K562 (cell line): Measurements from ENCODE around the gene F2RL1. TPM values are rescaled to one million over a fixed set of nuclear protein-coding genes. Genes with fewer than 3 reads are reported as not detected.

Experiments used
- ATAC-seq: fragments of 200-7000 bp; cut with Tn5 transposase; 3 replicates; pipeline ENCODE4 v1.9.1; 2020; ENCODE audit warnings: moderate library complexity
- BruUV-seq: library from RNA; stranded (reverse); fragments of 400-500 nt; replicated peaks from 2 replicates; lab custom pipeline; 2021; lab: Mats Ljungman, UMichigan
- CTCF ChIA-PET: fragments of 300-600 bp; formaldehyde crosslinking; extraction: SDS; loops from one replicate; lab custom pipeline; 2021; ENCODE audit warnings: low intra/inter-chr PET ratio; lab: Yijun Ruan, JAX
- POLR2A ChIA-PET: fragments of 300-600, 350-650 bp; sonication (Branson Sonifier 250); formaldehyde crosslinking; extraction: SDS; loops from one replicate; lab custom pipeline; 2021; ENCODE audit warnings: antibody characterized with exemption, inconsistent platforms; lab: Yijun Ruan, JAX
- DNase-seq, 4 experiments: peaks; one replicate each; pipeline versions ENCODE4 v3.0.0 to v3.0.0-alpha.2; 2011 to 2018; ENCODE audit warnings: low spot score in 3 of 4, mixed read lengths in 3 of 4; ENCODE audit errors: extremely low read depth in 1 of 4
- FAIRE-seq: peaks from 2 replicates; lab custom pipeline; 2011; peaks lifted over from hg19 to GRCh38; lab: Jason Lieb, UNC
- H2AFZ ChIP-seq: 2 replicates; pipeline ENCODE4 v1.6.0; 2011; ENCODE audit warnings: low read depth, low read length, control low read depth, inconsistent platforms
- H3K27ac ChIP-seq: fragments of 200-600 bp; 3 replicates; pipeline ENCODE4 v1.8.0; 2011; ENCODE audit warnings: low read depth, mild to moderate bottlenecking, control low read depth, inconsistent platforms, low read length, moderate library complexity, mixed read lengths; ENCODE audit errors: extremely low read depth
- H3K27me3 ChIP-seq, 2 experiments: fragments of 300-600 bp in 1 of 2; 2 replicates in 1 of 2; 3 replicates in 1 of 2; pipeline versions ENCODE4 v1.6.0 to v1.8.0; 2011; ENCODE audit warnings: inconsistent platforms in 2 of 2, low read length in 2 of 2, mild to moderate bottlenecking in 1 of 2, mixed read lengths in 1 of 2, moderate library complexity in 1 of 2; ENCODE audit not compliant: control insufficient read depth in 2 of 2, insufficient read depth in 2 of 2
- H3K36me3 ChIP-seq: fragments of 300-600 bp; 3 replicates; pipeline ENCODE4 v1.8.0; 2011; ENCODE audit warnings: mild to moderate bottlenecking, low read length, inconsistent platforms; ENCODE audit not compliant: control insufficient read depth, insufficient read depth
- H3K4me1 ChIP-seq, 2 experiments: fragments of 200-600 bp in 1 of 2; replicated peaks in 1 of 2; 2 replicates in 1 of 2; 3 replicates in 1 of 2; pipeline versions ENCODE4 v1.5.1 to v1.8.0; 2011; ENCODE audit warnings: inconsistent platforms in 2 of 2, low read length in 2 of 2, mild to moderate bottlenecking in 1 of 2, mixed read lengths in 1 of 2, moderate library complexity in 1 of 2; ENCODE audit not compliant: control insufficient read depth in 2 of 2, insufficient read depth in 2 of 2
- H3K4me2 ChIP-seq: 2 replicates; pipeline ENCODE4 v1.6.1; 2011; ENCODE audit warnings: low read length, control low read depth, inconsistent platforms, mixed read lengths; ENCODE audit not compliant: insufficient read depth
- H3K4me3 ChIP-seq: fragments of 200-600 bp; sonication (generic), shearing (Covaris generic); 2 replicates; pipeline ENCODE4 v1.5.1; 2016; ENCODE audit warnings: control low read depth, inconsistent platforms
- H3K79me2 ChIP-seq: fragments of 200-600 bp; 3 replicates; pipeline ENCODE4 v1.8.0; 2011; ENCODE audit warnings: low read length, inconsistent platforms; ENCODE audit not compliant: control insufficient read depth, insufficient read depth
- H3K9ac ChIP-seq, 2 experiments: 2 replicates each; pipeline versions ENCODE4 v1.6.0 to v1.6.1; 2011; ENCODE audit warnings: low read depth in 2 of 2, low read length in 2 of 2, control low read depth in 1 of 2, inconsistent platforms in 1 of 2, mild to moderate bottlenecking in 1 of 2, mixed read lengths in 1 of 2; ENCODE audit not compliant: insufficient read depth in 1 of 2
- H3K9me1 ChIP-seq: one replicate; pipeline ENCODE4 v1.6.0; 2011; ENCODE audit warnings: inconsistent platforms, mild to moderate bottlenecking, low read length, moderate library complexity; ENCODE audit not compliant: control insufficient read depth, insufficient read depth
- H3K9me3 ChIP-seq: replicated peaks from 2 replicates; pipeline ENCODE4 v1.5.1; 2011; ENCODE audit warnings: low read depth, low read length, inconsistent platforms; ENCODE audit not compliant: control insufficient read depth, insufficient read depth
- H4K20me1 ChIP-seq: replicated peaks from 2 replicates; pipeline ENCODE4 v1.6.1; 2011; ENCODE audit warnings: low read length, inconsistent platforms, mixed read lengths; ENCODE audit not compliant: control insufficient read depth, insufficient read depth
- ESRRA ChIP-seq: fragments of 450-650 bp; IDR thresholded peaks from 2 replicates; pipeline ENCODE4 v1.6.1; 2014; ENCODE audit warnings: low read depth, mild to moderate bottlenecking, moderate library complexity, borderline replicate concordance
- ETV6 ChIP-seq, 3 experiments: fragments of 150-350 bp in 1 of 3; sonication (generic) in 1 of 3; formaldehyde crosslinking in 1 of 3; IDR thresholded peaks; 2 replicates each; pipeline versions ENCODE4 v1.6.1 to v1.8.0; 2014 to 2022; ENCODE audit warnings: borderline replicate concordance in 2 of 3, low read depth in 2 of 3, antibody characterized with exemption in 1 of 3, low read length in 1 of 3, mild to moderate bottlenecking in 1 of 3, missing genetic modification reagents in 1 of 3
- LCOR ChIP-seq: sonication (generic); formaldehyde crosslinking; IDR thresholded peaks from 2 replicates; pipeline ENCODE4 v1.8.0; 2022; ENCODE audit warnings: mild to moderate bottlenecking, missing genetic modification reagents
- SMAD2 ChIP-seq: fragments of 150-350 bp; IDR thresholded peaks from 2 replicates; pipeline ENCODE4 v1.6.1; 2014; ENCODE audit warnings: low read depth, mild to moderate bottlenecking, low read length
- ZEB2 ChIP-seq: fragments of 450-650 bp; IDR thresholded peaks from 2 replicates; pipeline ENCODE4 v1.6.1; 2016
- ZFPM2 ChIP-seq: fragments of 250-450 bp; sonication (Bioruptor Pico); IDR thresholded peaks from 2 replicates; pipeline ENCODE4 v1.5.1; 2022; ENCODE audit warnings: mild to moderate bottlenecking
- WGBS: fragments of 100-300 bp; shearing (Covaris generic); methylation state at CpG from one replicate; pipeline ENCODE4 v1.1.6; 2016; ENCODE audit warnings: low coverage, mixed read lengths; ENCODE audit not compliant: insufficient coverage; ENCODE audit errors: missing lambda C conversion rate; 5-methylcytosine and 5-hydroxymethylcytosine counted together
- in situ Hi-C: fragments of 300-500 bp; cut with MboI; formaldehyde crosslinking; loops from 4 replicates; pipeline ENCODE4 v1.15.0; 2018; ENCODE audit warnings: inconsistent platforms, mixed read lengths
- intact Hi-C: fragments of 100-400 bp; cut with micrococcal nuclease; formaldehyde crosslinking; loops from 2 replicates; pipeline ENCODE4 v1.14.2; 2022
- polyA plus RNA-seq, 8 experiments: library from polyadenylated mRNA; depleted of rRNA in 4 of 8; stranded (reverse) in 5 of 8; unstranded in 3 of 8; fragments of >200 nt; fragmentation: Nextera tagmentation in 2 of 8; fragmentation: Illumina TruSeq in 1 of 8; extraction: Ambion mirVana in 2 of 8; extraction: Trizol in 1 of 8; gene quantifications; 2 replicates each; pipeline versions ENCODE4 v1.2.1 to v1.2.3, GENCODE V29; 2011 to 2014; ENCODE audit warnings: inconsistent platforms in 1 of 8, missing spikeins in 1 of 8
- total RNA-seq, 7 experiments: library from RNA; depleted of rRNA in 6 of 7; stranded (reverse); fragments of >200 nt in 6 of 7; fragmentation: Illumina TruSeq in 2 of 7; extraction: Trizol in 2 of 7; gene quantifications; 2 replicates each; pipeline versions ENCODE4 v1.2.1 to v1.2.3, GENCODE V29; 2011 to 2021; ENCODE audit warnings: low replicate concordance in 1 of 7
- TF ChIP-seq, protein P1 (sequence below): fragments of 450-650 bp; IDR thresholded peaks from one replicate; pipeline ENCODE4 v1.6.1; 2018; ENCODE audit warnings: mild to moderate bottlenecking, moderate library complexity; ENCODE audit not compliant: partially characterized antibody

The F2RL1 gene
- total and polyA plus RNA-seq, 9 of the 15 experiments (the other 6 are each of a cell fraction or from before 2014, with no cell fraction given): 0.03 to 0.50 (median 0.27) TPM; not detected in 6

DNA sequence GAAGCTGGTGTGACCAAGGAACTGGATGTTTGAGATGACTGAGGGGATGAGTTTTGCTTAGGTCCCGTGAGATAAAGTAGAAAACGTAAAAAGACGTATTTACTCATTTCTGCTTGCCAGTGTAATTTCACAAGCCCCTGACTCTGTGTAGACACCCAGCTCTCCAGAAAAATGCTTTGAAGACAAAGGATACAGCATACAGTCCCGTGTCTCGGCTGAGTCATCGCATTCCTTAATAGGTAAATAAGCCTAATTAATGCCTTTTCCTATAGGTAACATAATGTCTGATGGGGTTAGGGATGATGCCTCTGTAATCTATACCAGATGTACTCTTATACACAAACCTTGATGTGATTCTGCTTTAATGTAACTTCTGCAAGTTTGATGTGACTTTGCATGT, 51.2 kb downstream of the F2RL1 start:
- CTCF ChIA-PET: interaction anchor here (3.4 kb wide), 1 partner anchor 146 kb away, joined by 29 read pairs; no protein-coding TSS in a partner anchor
- WGBS: 14% methylated on average over 6 of the region's 6 CpGs
- H3K9me3 ChIP-seq: no peaks in the 10 kb centered on the region
- intact Hi-C loops (no loop called here), in situ Hi-C loops (no loop called here)
- no peaks in the 10 kb centered on the region for H4K20me1 ChIP-seq
- no peaks in the 10 kb centered on the region for H3K9me1 ChIP-seq
- H3K36me3 ChIP-seq: no peaks in the 10 kb centered on the region
- POLR2A ChIA-PET: no interaction called here
- no peak overlapping the region for H3K9ac ChIP-seq
- peaks cover 0 to under 1% of the 10 kb centered on the region in 2 experiments; a peak in 1 of 5 replicates for H3K27me3 ChIP-seq
- H3K79me2 ChIP-seq: no peaks in the 10 kb centered on the region
- H3K4me2 ChIP-seq: no peak overlapping the region
- FAIRE-seq (no peak), DNase-seq (no peak)
- H2AFZ ChIP-seq: no peak overlapping the region
- H3K27ac ChIP-seq: no peak overlapping the region
- no TSS peak for BruUV-seq
- TF ChIP-seq ZEB2 (no peak), SMAD2 (no peak), ZFPM2 (CRISPR knock-in tag) (no peak), ESRRA (no peak), ETV6 (IDR thresholded peaks at IDR 0.05; ENCODE audit: borderline replicate concordance in 1 of 2, low read depth in 2 of 2, low read length in 1 of 2) (no peak), ETV6 (CRISPR knock-in tag; IDR thresholded peaks at IDR 0.05; ENCODE audit: borderline replicate concordance) (no peak), LCOR (CRISPR knock-in tag) (no peak)
- TF ChIP-seq, protein P1, sequence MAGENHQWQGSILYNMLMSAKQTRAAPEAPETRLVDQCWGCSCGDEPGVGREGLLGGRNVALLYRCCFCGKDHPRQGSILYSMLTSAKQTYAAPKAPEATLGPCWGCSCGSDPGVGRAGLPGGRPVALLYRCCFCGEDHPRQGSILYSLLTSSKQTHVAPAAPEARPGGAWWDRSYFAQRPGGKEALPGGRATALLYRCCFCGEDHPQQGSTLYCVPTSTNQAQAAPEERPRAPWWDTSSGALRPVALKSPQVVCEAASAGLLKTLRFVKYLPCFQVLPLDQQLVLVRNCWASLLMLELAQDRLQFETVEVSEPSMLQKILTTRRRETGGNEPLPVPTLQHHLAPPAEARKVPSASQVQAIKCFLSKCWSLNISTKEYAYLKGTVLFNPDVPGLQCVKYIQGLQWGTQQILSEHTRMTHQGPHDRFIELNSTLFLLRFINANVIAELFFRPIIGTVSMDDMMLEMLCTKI: no peak
- TF ChIP-seq, all 486 proteins: peak for 0
- Histone ChIP-seq H3K4me1 (no peaks in the 10 kb centered on the region), H3K4me3 (no peak overlapping the region)
- no peak for ATAC-seq
